Measurements from ENCODE around the gene TAS2R41.
"Not testable (repeated sequence)": the region's sequence is repeated elsewhere in the genome, so short reads cannot be mapped to it uniquely, and the experiment has no call there.

The TAS2R41 gene

GRCh38 chr7:143480501-143480900, 2.8 kb downstream of the TAS2R41 start:
- no peak for DNase-seq (ENCODE audit: low read depth in 2 of 2)
- H3K4me3 ChIP-seq (replicated peaks in 1 of 2; ENCODE audit: low read depth in 2 of 2, low read length in 2 of 2): no peak overlapping the region
- TF ChIP-seq CTCF (IDR thresholded peaks at IDR 0.05; ENCODE audit: low read depth, low read length): no peak

GRCh38 chr7:143484119-143484518, 6.4 kb downstream of the TAS2R41 start:
- peak in 1 of 2 donors; percentile 11 for DNase-seq (ENCODE audit: low read depth in 2 of 2)
- H3K4me3 ChIP-seq (replicated peaks in 1 of 2; ENCODE audit: low read depth in 2 of 2, low read length in 2 of 2): no peak overlapping the region
- no peak for TF ChIP-seq CTCF (IDR thresholded peaks at IDR 0.05; ENCODE audit: low read depth, low read length)

- DNase-seq (ENCODE audit: low read depth in 2 of 2): no peak
- H3K4me3 ChIP-seq (replicated peaks in 1 of 2; ENCODE audit: low read depth in 2 of 2, low read length in 2 of 2): no peak overlapping the region
- TF ChIP-seq CTCF (IDR thresholded peaks at IDR 0.05; ENCODE audit: low read depth, low read length): no peak
Measured at GRCh38 chr7:143485094-143485493, 7.4 kb downstream of the TAS2R41 start.

- no peak for TF ChIP-seq CTCF (IDR thresholded peaks at IDR 0.05; ENCODE audit: low read depth, low read length)
- H3K4me3 ChIP-seq (replicated peaks in 1 of 2; ENCODE audit: low read depth in 2 of 2, low read length in 2 of 2): no peak overlapping the region
- peak; percentile 13 to 58 for DNase-seq (ENCODE audit: low read depth in 2 of 2)
Measured at GRCh38 chr7:143485500-143485899, 7.8 kb downstream of the TAS2R41 start.

- DNase-seq (ENCODE audit: low read depth in 2 of 2): not testable (repeated sequence)
Measured at GRCh38 chr7:143486266-143486665, 8.6 kb downstream of the TAS2R41 start.

GRCh38 chr7:143487061-143487460, 9.4 kb downstream of the TAS2R41 start:
- no peak for DNase-seq (ENCODE audit: low read depth in 2 of 2)
- no peak for TF ChIP-seq CTCF (IDR thresholded peaks at IDR 0.05; ENCODE audit: low read depth, low read length)
- H3K4me3 ChIP-seq (replicated peaks in 1 of 2; ENCODE audit: low read depth in 2 of 2, low read length in 2 of 2): no peak overlapping the region

More at GRCh38 chr7:143486266-143486665, 8.6 kb downstream of the TAS2R41 start:
- not testable (repeated sequence) for H3K4me3 ChIP-seq (replicated peaks in 1 of 2; ENCODE audit: low read depth in 2 of 2, low read length in 2 of 2)

- H3K4me3 ChIP-seq (replicated peaks in 1 of 2; ENCODE audit: low read depth in 2 of 2, low read length in 2 of 2): no peak overlapping the region
- DNase-seq (ENCODE audit: low read depth in 2 of 2): peak; percentile 30 to 41
- no peak for TF ChIP-seq CTCF (IDR thresholded peaks at IDR 0.05; ENCODE audit: low read depth, low read length)
Measured at GRCh38 chr7:143487566-143487965, 9.9 kb downstream of the TAS2R41 start.
